ENCODE measurements around the gene NUDT8. TPM values are rescaled to one million over a fixed set of nuclear protein-coding genes. Genes with fewer than 3 reads are reported as not detected.

Gene NUDT8
- 1.4 TPM for total RNA-seq

GRCh38 chr11:67629386-67630227 is at the start of gene NUDT8:
NUDT8 (minus strand) TSS chr11:67629937; CDS start chr11:67629911, 26 bp downstream.

DNA sequence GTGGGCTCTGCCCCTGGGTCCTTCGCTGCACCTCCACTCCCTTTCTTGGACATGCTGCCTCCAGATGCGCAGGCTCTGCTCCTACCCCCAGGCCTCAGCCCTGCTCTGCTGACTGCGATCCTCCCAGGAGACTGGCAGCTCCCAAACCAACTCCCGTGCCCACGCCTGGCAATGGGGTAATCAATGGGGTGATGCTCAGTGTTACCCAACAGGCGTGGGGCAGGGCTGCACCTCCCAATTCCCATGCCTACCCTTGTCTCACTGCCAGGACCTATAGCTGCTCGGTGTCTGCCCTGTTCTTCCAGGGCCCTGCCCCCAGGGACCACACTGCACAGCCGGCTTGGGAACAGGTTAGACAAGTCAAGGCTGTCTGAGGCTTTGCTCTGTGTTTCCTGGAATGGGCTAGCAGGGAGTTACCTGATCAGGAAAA is 44.7 kb upstream of the NUDT8 start, which contains the start of gene ALDH3B2:
Gene ALDH3B2, minus strand, starts transcription at position 182 of the 430 bp plus-strand sequence. CDS start 7,688 bp downstream, outside the sequence.

GRCh38 chr11:67639438-67639859 is 9.7 kb upstream of the NUDT8 start, which contains the start of gene TBX10:
TBX10 (minus strand) TSS chr11:67639763; CDS start chr11:67639472, 291 bp downstream.

DNA sequence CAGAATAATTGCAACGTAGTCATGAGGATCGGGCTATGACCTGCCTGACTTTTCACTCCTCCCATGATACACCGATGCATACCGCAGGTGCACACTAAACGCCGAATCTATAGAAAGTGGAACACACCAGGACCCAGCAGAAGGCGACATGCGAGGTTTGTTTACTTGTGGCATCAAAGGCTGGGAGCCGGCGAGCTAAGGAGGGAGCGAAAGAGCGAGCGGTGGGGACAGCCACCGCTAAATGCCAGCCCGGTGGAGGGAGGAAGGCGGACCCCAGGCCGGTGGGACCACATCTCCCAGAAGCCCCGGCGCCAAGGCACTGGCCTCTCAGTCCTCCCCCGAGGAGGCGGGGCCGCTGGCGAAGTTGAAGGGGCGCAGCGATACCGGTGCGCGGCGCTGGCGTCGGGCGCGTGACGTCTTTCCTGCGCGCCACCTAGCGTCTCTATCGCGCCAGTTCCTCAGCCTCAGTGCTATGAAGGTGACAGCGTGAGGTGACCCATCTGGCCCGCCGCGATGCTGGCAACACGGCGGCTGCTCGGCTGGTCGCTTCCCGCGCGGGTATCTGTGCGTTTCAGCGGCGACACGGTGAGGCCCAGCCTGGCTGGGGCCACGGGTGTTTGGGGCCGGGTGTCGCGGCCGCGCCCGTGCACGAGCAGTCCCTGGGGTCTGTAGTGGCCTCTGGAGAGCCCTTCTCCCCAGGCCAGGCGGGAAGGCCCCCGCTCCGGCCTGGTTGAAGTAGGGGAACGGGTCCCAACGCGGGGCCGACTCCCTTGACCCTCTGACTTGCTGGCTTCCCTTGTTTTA is 23.0 kb downstream of the NUDT8 start, which contains the start of gene NDUFV1:
Gene NDUFV1, plus strand, starts transcription at position 445 of the 804 bp plus-strand sequence. Its CDS starts 69 bp downstream, at position 514.

DNA sequence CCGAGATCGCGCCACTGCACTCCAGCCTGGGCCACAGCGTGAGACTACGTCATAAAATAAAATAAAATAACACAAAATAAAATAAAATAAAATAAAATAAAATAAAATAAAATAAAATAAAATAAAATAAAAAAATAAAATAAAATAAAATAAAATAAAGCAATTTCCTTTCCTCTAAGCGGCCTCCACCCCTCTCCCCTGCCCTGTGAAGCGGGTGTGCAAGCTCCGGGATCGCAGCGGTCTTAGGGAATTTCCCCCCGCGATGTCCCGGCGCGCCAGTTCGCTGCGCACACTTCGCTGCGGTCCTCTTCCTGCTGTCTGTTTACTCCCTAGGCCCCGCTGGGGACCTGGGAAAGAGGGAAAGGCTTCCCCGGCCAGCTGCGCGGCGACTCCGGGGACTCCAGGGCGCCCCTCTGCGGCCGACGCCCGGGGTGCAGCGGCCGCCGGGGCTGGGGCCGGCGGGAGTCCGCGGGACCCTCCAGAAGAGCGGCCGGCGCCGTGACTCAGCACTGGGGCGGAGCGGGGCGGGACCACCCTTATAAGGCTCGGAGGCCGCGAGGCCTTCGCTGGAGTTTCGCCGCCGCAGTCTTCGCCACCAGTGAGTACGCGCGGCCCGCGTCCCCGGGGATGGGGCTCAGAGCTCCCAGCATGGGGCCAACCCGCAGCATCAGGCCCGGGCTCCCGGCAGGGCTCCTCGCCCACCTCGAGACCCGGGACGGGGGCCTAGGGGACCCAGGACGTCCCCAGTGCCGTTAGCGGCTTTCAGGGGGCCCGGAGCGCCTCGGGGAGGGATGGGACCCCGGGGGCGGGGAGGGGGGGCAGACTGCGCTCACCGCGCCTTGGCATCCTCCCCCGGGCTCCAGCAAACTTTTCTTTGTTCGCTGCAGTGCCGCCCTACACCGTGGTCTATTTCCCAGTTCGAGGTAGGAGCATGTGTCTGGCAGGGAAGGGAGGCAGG is 46.2 kb downstream of the NUDT8 start, which contains the start of gene GSTP1:
Gene GSTP1, plus strand, starts transcription at position 566 of the 958 bp plus-strand sequence. Its CDS starts 32 bp downstream, at position 598.

Small RNAs within 50 kb of the gene (small RNA-seq; reads per million reads assigned to genes)
- not detected for gene AP003385.3

Other genes starting within 250 kb of the NUDT8 start
- 15.5 TPM for gene RAD9A, start 238.0 kb downstream of the NUDT8 start, total RNA-seq
- gene PPP1CA, start 228.1 kb downstream of the NUDT8 start, total RNA-seq = 65.0 TPM
- gene TBC1D10C, start 225.9 kb downstream of the NUDT8 start, total RNA-seq = 0.46 TPM
- 0.23 TPM for gene CARNS1, start 214.3 kb downstream of the NUDT8 start, total RNA-seq
- gene RPS6KB2, start 201.4 kb downstream of the NUDT8 start, total RNA-seq = 12.9 TPM
- gene PTPRCAP, start 192.3 kb downstream of the NUDT8 start, total RNA-seq = not detected
- gene CORO1B, start 186.5 kb downstream of the NUDT8 start, total RNA-seq = 28.8 TPM
- not detected for gene GPR152, start 177.2 kb downstream of the NUDT8 start, total RNA-seq
- gene CABP4, start 174.6 kb downstream of the NUDT8 start, total RNA-seq = 0.23 TPM
- gene TMEM134, start 160.7 kb downstream of the NUDT8 start, total RNA-seq = 9.5 TPM
- gene AIP, start 146.9 kb downstream of the NUDT8 start, total RNA-seq = 53.7 TPM
- gene PITPNM1, start 124.6 kb downstream of the NUDT8 start, total RNA-seq = 81.7 TPM
- gene CDK2AP2, start 121.8 kb downstream of the NUDT8 start, total RNA-seq = 9.5 TPM
- gene CABP2, start 106.5 kb downstream of the NUDT8 start, total RNA-seq = not detected
- 215 TPM for gene GSTP1, start 46.1 kb downstream of the NUDT8 start, total RNA-seq
- 188 TPM for gene NDUFV1, start 23.0 kb downstream of the NUDT8 start, total RNA-seq
- not detected for gene TBX10, start 9.8 kb upstream of the NUDT8 start, total RNA-seq
- gene ACY3, start 20.8 kb upstream of the NUDT8 start, total RNA-seq = 1.4 TPM
- gene ALDH3B2, start 44.7 kb upstream of the NUDT8 start, total RNA-seq = not detected